ENCODE data around the gene THUMPD2. TPM values are rescaled to one million over a fixed set of nuclear protein-coding genes. Genes with fewer than 3 reads are reported as not detected.

The THUMPD2 gene
- total RNA-seq, result 4.0 and 7.1 TPM in 2 replicates

DNA sequence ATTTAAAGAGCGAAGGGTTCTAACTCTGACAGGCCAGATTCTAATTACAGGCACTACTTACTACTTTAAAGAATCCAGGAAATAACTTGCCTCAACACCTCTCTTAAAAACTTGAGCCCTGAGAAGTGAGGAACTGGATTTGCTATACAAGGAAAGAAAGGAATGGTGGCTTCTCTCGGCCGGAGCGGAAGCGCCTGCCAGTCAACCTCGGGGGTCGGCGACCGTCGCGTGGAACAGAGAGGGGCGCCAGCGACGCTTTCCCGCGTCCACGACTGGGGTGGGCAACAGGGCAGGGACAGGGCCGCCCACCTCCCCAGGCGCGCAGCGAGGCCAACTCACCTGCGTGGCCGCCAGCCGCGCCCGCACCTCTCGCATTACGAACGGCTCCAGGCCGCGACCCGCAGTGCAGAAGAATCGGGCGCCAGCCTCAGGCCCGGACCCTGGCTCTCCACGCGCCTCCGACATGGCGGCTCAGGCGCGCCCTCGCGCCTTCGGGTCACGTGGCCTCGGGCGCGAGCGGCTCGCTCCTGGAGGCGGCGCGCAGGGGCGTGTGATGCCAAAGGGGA is at the start of gene THUMPD2:
THUMPD2 (minus strand) TSS at position 484 of the 566 bp plus-strand sequence; CDS start at position 465, 19 bp downstream.

Other genes starting within 250 kb of the THUMPD2 start
- gene TMEM178A, start 113.3 kb downstream of the THUMPD2 start, total RNA-seq, result 0.69 and 2.7 TPM in 2 replicates